Peyer's patch (tissue), 4 donors: ENCODE data around the gene TNFSF8. TPM values are rescaled to one million over a fixed set of nuclear protein-coding genes. Genes with fewer than 3 reads are reported as not detected.
A peak's percentile ranks its signal among the peaks of the same experiment; 100 is the strongest.

Source experiments
- DNase-seq, 3 donors: peaks; one replicate each; pipeline ENCODE4 v3.0.0-alpha.2; 2017 to 2019
- H3K27ac ChIP-seq, 4 donors: fragments of 200-600 bp; sonication (generic); one replicate each; pipeline ENCODE4 v1.5.1; 2016 to 2019
- H3K27me3 ChIP-seq, 2 donors: fragments of 200-600 bp; sonication (generic); one replicate each; pipeline ENCODE4 v1.5.1; 2019
- H3K36me3 ChIP-seq, 3 donors: fragments of 200-600 bp; sonication (generic); one replicate each; pipeline ENCODE4 v1.5.1; 2016 to 2019
- H3K4me1 ChIP-seq, 4 donors: fragments of 200-600 bp; sonication (generic); one replicate each; pipeline ENCODE4 v1.5.1; 2016 to 2019
- H3K4me3 ChIP-seq, 4 donors: fragments of 200-600 bp; sonication (generic); 1 replicate in 3 of 4; 2 replicates in 1 of 4; pipeline ENCODE4 v1.5.1; 2016 to 2019; ENCODE audit warnings: mild to moderate bottlenecking in 1 of 4
- H3K9me3 ChIP-seq, 4 donors: fragments of 200-600 bp; sonication (generic); one replicate each; pipeline ENCODE4 v1.5.1; 2016 to 2019; ENCODE audit warnings: mild to moderate bottlenecking in 1 of 4
- POLR2A ChIP-seq, 2 donors: fragments of 450-650 bp; IDR thresholded peaks; one replicate each; pipeline ENCODE4 v1.5.1; 2017; ENCODE audit warnings: antibody characterized with exemption in 2 of 2, mild to moderate bottlenecking in 2 of 2, moderate library complexity in 2 of 2
- total RNA-seq, 4 donors: library from RNA; depleted of rRNA; stranded (reverse); fragments of >200 nt; gene quantifications; one replicate each; pipeline ENCODE4 v1.1.0, GENCODE V29; 2016
- TF ChIP-seq, protein P1 (sequence below), 6 experiments: fragments of 450-650 bp in 4 of 6; fragments of 200-600 bp in 2 of 6; sonication (generic) in 1 of 6; IDR thresholded peaks; one replicate each; pipeline ENCODE4 v1.5.1; 2017 to 2019; ENCODE audit warnings: antibody characterized with exemption in 6 of 6, mild to moderate bottlenecking in 3 of 6, moderate library complexity in 1 of 6

The TNFSF8 gene
- total RNA-seq, 4 donors from 2014 or later = 2.1 to 11.6 (median 4.7) TPM

- Histone ChIP-seq H3K4me1 (no peaks in the 10 kb centered on the region), H3K27me3 (no peaks in the 10 kb centered on the region), H3K9me3 (peaks cover 0 to 3% (median 0%) of the 10 kb centered on the region in 4 donors), H3K4me3 (no peak overlapping the region), H3K36me3 (no peaks in the 10 kb centered on the region), H3K27ac (no peak overlapping the region)
- no peak for DNase-seq
- TF ChIP-seq, protein P1, sequence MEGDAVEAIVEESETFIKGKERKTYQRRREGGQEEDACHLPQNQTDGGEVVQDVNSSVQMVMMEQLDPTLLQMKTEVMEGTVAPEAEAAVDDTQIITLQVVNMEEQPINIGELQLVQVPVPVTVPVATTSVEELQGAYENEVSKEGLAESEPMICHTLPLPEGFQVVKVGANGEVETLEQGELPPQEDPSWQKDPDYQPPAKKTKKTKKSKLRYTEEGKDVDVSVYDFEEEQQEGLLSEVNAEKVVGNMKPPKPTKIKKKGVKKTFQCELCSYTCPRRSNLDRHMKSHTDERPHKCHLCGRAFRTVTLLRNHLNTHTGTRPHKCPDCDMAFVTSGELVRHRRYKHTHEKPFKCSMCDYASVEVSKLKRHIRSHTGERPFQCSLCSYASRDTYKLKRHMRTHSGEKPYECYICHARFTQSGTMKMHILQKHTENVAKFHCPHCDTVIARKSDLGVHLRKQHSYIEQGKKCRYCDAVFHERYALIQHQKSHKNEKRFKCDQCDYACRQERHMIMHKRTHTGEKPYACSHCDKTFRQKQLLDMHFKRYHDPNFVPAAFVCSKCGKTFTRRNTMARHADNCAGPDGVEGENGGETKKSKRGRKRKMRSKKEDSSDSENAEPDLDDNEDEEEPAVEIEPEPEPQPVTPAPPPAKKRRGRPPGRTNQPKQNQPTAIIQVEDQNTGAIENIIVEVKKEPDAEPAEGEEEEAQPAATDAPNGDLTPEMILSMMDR (IDR thresholded peaks at IDR 0.05) = no peak
- no peak for TF ChIP-seq POLR2A (IDR thresholded peaks at IDR 0.05)
Measured at GRCh38 chr9:114954956-114955582, 24.7 kb upstream of the TNFSF8 start.

DNA sequence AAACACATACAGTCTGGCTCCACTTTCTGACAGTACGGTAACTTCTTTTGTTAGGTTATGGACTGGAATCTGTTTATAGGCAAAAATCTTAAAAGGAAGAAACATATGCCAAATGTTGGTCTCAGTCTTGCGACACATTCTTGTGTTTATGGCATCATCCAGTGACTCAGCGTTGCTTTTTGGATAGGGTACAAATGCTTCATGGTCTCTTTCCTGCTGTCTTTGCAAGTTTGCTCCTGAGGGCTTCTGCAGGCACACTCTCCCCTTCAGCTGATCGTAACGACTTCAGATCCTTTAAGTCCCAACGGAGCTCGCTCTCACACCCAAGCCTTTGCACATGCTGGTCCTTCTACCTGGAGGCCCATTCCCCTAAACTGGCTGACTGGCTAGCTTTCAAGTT, 23.6 kb upstream of the TNFSF8 start:
- H3K36me3 ChIP-seq = no peaks in the 10 kb centered on the region
- H3K4me1 ChIP-seq = no peaks in the 10 kb centered on the region
- DNase-seq = peak in 1 of 3 donors; percentile 48
- TF ChIP-seq, protein P1 (IDR thresholded peaks at IDR 0.05) = no peak
- no peak for TF ChIP-seq POLR2A (IDR thresholded peaks at IDR 0.05)
- H3K27ac ChIP-seq = no peak overlapping the region
- no peak overlapping the region for H3K4me3 ChIP-seq
- H3K9me3 ChIP-seq = no peaks in the 10 kb centered on the region
- H3K27me3 ChIP-seq = no peaks in the 10 kb centered on the region

DNA sequence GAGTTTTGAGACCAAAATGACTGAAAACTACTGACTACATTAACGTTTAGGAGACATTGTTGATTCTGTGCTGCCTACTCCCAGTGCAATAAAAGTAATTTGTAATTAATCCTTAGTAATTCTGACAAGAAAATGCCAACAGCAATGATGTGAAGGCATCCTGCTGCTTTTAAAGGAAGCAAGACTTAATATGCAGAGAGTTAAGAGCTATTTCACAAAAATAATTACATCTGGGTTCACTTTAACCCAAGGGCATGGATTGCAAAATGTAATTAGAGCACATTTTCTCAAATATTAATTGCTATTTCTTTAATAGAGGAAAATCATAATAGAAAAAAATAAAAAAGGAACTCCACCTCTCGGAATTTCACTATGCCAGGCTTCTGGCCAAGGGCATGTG, 22.7 kb upstream of the TNFSF8 start:
- no peak overlapping the region for H3K27ac ChIP-seq
- no peak for DNase-seq
- H3K36me3 ChIP-seq = no peaks in the 10 kb centered on the region
- TF ChIP-seq, protein P1 (IDR thresholded peaks at IDR 0.05) = no peak
- TF ChIP-seq POLR2A (IDR thresholded peaks at IDR 0.05) = no peak
- no peaks in the 10 kb centered on the region for H3K4me1 ChIP-seq
- H3K4me3 ChIP-seq = no peak overlapping the region
- H3K9me3 ChIP-seq = no peaks in the 10 kb centered on the region
- H3K27me3 ChIP-seq = no peaks in the 10 kb centered on the region

GRCh38 chr9:114950761-114951160, 20.4 kb upstream of the TNFSF8 start:
- H3K4me3 ChIP-seq = no peak overlapping the region
- TF ChIP-seq, protein P1 (IDR thresholded peaks at IDR 0.05) = no peak
- no peak for TF ChIP-seq POLR2A (IDR thresholded peaks at IDR 0.05)
- H3K27ac ChIP-seq = no peak overlapping the region
- H3K9me3 ChIP-seq = no peaks in the 10 kb centered on the region
- no peaks in the 10 kb centered on the region for H3K36me3 ChIP-seq
- no peaks in the 10 kb centered on the region for H3K27me3 ChIP-seq
- H3K4me1 ChIP-seq = no peaks in the 10 kb centered on the region
- DNase-seq = no peak

GRCh38 chr9:114947058-114947457, 16.7 kb upstream of the TNFSF8 start:
- no peaks in the 10 kb centered on the region for H3K36me3 ChIP-seq
- H3K4me3 ChIP-seq = no peak overlapping the region
- TF ChIP-seq POLR2A (IDR thresholded peaks at IDR 0.05) = no peak
- TF ChIP-seq, protein P1 (IDR thresholded peaks at IDR 0.05) = no peak
- DNase-seq = no peak
- no peaks in the 10 kb centered on the region for H3K4me1 ChIP-seq
- H3K27ac ChIP-seq = no peak overlapping the region
- H3K27me3 ChIP-seq = no peaks in the 10 kb centered on the region
- no peaks in the 10 kb centered on the region for H3K9me3 ChIP-seq
